HG03378 (cell line): ENCODE results near the gene CPLX3.

Experiments
- ATAC-seq: cut with Tn5 transposase; IDR thresholded peaks from one replicate; pipeline ENCODE4 v1.9.1; 2021; ENCODE audit warnings: mild to moderate bottlenecking, moderate library complexity; ENCODE audit not compliant: unreplicated experiment

CPLX3 gene

DNA sequence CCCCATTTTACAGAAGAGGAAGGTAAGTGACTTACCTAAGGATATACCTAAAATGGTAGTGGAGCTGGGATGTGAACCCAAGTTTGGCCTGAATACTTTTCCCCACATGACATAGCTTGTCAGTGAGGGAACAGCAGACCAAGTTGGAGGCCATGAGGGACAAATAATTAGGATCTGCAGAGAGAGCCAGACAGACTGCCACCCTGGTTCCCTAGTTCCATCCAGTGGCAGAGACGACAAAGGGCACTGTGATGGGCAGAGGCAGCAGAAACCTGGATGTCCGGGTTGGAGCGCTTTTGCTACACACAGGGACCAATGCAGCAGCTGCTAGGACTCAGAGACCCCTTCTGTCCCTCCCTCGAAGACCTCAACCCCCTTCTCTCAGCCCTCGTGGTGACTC lies 1.2 kb downstream of the CPLX3 start:
- ATAC-seq, result no peak

- no peak for ATAC-seq
Measured at GRCh38 chr15:74828835-74829234, 2.4 kb downstream of the CPLX3 start.

- no peak for ATAC-seq
Measured at GRCh38 chr15:74829486-74829885, 3.1 kb downstream of the CPLX3 start.

- no peak for ATAC-seq
Measured at GRCh38 chr15:74829991-74830390, 3.6 kb downstream of the CPLX3 start.

DNA sequence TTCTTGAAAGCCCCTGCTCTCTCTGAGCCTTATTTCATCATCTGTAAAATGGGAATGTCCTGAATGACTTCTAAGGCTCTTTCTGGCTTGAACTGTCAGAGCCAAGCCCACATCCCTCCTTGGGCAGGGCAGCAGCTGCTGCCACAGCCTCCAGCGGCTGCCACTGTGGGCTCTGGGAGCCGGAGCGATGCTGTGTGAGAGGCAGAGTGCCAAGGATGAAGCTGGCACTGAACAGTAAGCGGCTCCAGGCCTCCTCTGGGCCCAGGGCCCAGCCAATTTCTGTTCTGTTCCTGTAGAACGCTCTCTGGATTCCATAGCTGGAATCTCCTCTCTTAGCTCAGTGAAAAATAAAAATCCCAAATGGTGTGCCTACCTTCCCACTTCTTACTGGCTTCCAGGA lies 4.4 kb downstream of the CPLX3 start:
- ATAC-seq, result no peak

DNA sequence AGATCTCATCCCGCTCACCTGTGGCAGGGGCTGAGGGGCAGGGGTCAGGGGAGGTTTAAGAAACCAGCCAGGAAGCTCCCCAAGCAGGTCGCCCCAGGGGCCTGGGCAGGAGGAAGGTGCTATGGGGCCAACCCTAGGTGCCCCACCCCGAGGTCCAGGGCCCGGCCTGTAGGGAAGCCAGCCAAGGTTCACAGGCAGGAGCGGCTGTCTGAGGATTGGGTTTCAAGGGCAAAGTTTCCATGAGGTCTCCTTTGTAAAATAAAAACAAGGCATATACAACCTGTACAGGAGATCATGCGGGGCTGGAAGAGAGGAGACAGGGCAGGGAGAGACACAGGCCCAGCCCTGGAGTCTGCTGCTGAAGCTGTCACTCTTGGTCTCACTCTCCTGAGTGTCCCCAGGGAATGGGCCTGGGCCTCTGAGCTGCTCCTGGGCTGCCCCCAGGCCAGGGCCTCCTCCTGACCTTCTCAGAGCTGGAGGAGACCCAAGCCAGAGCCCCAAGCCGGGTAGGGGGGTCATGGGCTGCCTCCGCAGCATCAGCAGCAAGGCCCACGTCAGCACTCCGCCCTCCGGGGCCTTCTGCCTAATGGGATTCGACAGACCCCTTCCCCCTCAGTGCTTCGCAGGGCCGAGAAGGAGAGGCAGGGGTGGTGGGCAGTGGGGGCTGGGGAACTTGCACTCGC lies 5.5 kb downstream of the CPLX3 start:
- ATAC-seq, result no peak

GRCh38 chr15:74832826-74833225 lies 6.4 kb downstream of the CPLX3 start:
- no peak for ATAC-seq

- ATAC-seq, result no peak
Measured at GRCh38 chr15:74833376-74834107, 7.1 kb downstream of the CPLX3 start.

- no peak for ATAC-seq
Measured at GRCh38 chr15:74835312-74835823, 8.9 kb downstream of the CPLX3 start.

DNA sequence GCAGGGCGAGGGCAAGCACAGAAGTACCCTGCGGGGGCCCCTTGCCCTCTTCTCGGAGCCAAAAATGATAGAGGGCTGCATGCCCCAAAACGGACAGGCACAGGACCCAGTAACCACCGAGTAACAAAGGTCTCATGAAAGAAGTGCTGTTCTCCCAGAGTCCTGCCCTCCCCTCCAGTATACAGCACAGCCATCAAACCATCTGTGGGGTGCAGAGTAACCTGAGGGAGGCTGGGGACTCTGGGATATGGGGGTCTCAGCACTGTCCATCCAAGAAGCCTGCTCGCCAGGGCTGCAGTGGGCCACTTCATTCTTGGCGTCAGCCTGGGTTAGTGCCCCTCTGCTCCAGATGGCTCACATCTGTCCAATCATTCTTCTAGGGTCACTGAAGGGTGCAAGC lies 10.4 kb downstream of the CPLX3 start:
- ATAC-seq, result no peak

DNA sequence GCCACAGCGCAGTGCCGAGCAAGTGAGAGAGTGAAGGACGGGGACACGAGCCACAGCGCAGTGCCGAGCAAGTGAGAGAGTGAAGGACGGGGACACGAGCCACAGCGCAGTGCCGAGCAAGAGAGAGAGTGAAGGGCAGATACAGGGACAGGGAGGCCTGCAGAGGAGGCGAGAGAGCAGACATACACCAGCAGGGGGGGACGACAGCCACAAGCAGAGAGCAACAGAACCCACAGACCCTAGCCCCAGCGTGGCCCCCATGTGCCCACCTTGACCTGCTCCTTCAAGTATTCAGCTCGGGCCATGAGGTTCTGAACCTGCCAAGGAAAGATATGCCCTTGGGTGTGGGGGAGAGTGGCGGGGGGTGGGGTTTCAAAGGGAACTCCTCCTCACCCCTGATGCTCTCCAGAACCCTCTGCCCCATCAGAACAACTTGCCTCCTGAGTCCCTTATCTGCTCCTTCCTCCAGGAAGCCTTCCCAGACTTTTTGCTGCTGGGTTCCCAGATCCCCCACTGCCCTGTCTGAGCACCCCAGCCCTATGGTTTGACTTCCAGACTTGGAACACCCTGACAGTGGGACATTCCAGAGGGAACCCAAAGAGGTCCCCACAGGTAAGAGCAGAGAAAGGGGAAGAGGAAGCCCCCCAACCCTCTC lies 11.2 kb downstream of the CPLX3 start:
- no peak for ATAC-seq

DNA sequence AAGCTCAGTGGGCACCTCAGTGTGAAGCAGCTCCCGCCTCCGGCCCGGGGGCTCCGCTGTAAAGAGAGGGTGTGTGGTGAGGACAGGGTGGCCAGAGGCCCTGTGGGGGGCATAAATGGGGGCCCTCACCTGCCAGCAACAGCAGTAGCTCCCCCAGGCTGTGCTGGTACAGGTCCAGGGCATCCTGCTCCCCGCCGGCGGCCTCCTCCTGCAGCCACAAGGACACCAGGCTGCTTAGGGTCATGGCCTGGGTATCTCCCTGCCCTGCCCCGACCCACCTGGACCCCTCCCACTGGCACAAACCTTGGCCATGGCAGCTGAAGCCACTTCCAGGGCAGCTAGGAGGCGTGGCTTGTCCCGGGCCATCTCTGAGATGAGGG lies 11.7 kb downstream of the CPLX3 start:
- ATAC-seq, result no peak

DNA sequence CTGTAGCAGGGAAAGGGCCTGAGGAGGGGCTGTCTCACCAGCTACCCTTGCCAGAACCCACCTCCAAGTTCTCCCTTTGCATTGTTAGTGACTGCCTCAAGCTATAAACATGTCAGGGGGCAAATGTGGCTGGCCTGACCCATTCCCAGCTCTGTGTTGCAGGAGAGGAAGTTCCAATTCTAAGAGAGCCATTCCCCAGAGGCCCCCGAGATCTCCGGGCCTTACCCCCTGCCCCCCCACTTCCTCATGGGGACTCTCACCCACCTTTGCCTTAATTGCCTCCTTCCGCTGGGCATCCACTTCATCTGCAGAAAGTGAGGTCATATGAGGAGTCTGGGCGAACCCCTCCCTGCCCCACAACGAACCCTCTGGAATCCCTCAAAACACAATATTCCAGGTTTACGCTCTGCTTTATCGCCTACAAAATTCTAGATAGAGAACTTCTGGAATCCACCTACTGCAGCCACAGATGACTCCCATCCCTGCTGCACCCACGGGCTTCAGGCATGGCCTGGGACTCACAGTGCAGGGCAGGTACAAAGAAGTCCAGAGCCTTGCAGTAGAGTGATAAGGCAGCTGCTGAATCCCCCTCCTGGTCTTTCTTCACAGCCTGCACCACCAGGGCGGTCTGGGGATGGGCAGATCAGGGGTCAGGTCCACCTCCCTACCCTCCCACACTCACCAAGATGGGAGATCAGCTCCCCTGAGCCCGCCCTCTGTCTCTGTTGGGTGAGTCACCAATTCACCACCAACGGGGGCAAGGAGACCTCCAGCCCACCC lies 12.5 kb downstream of the CPLX3 start:
- ATAC-seq, result no peak

- ATAC-seq, result no peak
Measured at GRCh38 chr15:74839526-74840395, 13.3 kb downstream of the CPLX3 start.

- no peak for ATAC-seq
Measured at GRCh38 chr15:74840851-74841775, 14.7 kb downstream of the CPLX3 start.

DNA sequence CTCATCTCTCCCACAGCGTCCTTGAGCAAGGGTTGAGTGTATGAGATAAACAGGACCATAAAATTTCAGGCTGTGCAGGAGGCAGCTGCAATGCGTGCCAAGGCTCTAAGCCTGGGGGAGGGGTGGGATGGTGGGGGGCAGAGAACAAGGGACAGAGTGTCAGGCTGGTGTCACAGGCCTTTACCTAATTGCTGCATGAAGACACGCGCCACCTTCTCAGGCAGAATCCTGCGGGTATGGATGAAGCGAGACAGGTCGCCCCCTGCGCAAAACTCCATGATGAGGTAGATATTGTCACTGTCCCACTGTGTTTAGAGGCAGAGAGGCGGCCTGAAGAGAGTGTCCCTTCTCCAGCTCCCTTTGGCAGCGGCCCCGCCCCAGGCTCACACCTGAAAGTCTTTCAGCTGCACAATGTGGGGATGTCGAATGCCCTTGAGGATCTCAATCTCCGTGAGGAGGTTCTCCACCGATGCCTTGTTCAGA lies 15.5 kb downstream of the CPLX3 start:
- ATAC-seq, result no peak

- ATAC-seq, result peak; percentile 50
Measured at GRCh38 chr15:74842581-74843444, 16.4 kb downstream of the CPLX3 start, which contains the start of gene ULK3. Gene ULK3, minus strand, starts transcription at chr15:74843156. Its CDS starts 51 bp downstream, at chr15:74843105.

DNA sequence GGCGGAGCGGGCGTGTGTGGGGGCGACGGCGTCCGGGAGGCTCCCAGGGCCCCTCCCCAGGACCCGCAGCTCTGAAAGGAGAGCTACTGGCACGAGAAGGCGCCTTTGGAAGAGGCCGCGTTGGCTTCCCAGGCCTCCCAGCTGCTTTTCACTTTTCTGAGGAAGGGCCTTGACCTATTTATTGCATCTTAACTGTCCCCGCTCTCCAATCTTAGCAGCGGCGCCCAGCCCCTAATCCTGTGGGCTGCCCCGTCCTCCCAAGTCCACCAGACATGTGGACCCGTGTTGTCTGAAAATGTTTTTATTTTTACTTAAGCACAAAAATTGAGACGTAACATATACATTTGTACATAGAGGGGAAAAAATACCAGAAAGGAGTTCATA lies 17.0 kb downstream of the CPLX3 start:
- ATAC-seq, result peak; percentile 6
